Prostate gland (tissue), 2 donors: ENCODE measurements around the gene KCNC1. TPM values are rescaled to one million over a fixed set of nuclear protein-coding genes. Genes with fewer than 3 reads are reported as not detected.

ENCODE experiments used
- DNase-seq: peaks from one replicate; pipeline ENCODE4 v3.0.0-alpha.2; 2019; ENCODE audit warnings: low spot score
- H3K27ac ChIP-seq, 2 donors: fragments of 200-600 bp; sonication (generic); 2 replicates each; pipeline ENCODE4 v1.5.1; 2017 to 2019
- H3K27me3 ChIP-seq: fragments of 200-600 bp; sonication (generic); replicated peaks from 2 replicates; pipeline ENCODE4 v1.5.1; 2019; ENCODE audit not compliant: insufficient read depth
- H3K36me3 ChIP-seq, 2 donors: fragments of 200-600 bp; sonication (generic); 1 replicate in 1 of 2; 2 replicates in 1 of 2; pipeline versions ENCODE4 v1.5.1 to v1.8.1; 2017 to 2019
- H3K4me1 ChIP-seq: fragments of 200-600 bp; sonication (generic); replicated peaks from 2 replicates; pipeline ENCODE4 v1.5.1; 2019
- H3K4me3 ChIP-seq, 2 donors: fragments of 200-600 bp; sonication (generic); 2 replicates each; pipeline ENCODE4 v1.5.1; 2017 to 2019
- H3K9me3 ChIP-seq: fragments of 200-600 bp; sonication (generic); 2 replicates; pipeline ENCODE4 v1.5.1; 2017
- CTCF ChIP-seq, 4 experiments: fragments of 200-600 bp in 2 of 4; fragments of 450-650 bp in 2 of 4; sonication (generic) in 2 of 4; IDR thresholded peaks; 1 replicate in 3 of 4; 2 replicates in 1 of 4; pipeline ENCODE4 v1.5.1; 2016 to 2019; ENCODE audit warnings: antibody characterized with exemption in 4 of 4, mild to moderate bottlenecking in 2 of 4, moderate library complexity in 2 of 4
- POLR2A ChIP-seq: fragments of 450-650 bp; IDR thresholded peaks from one replicate; pipeline ENCODE4 v1.6.1; 2016; ENCODE audit warnings: antibody characterized with exemption, mild to moderate bottlenecking
- POLR2AphosphoS5 ChIP-seq: sonication (generic); formaldehyde crosslinking; IDR thresholded peaks from one replicate; pipeline ENCODE4 v1.6.1; 2017; ENCODE audit warnings: antibody characterized with exemption
- whole genome bisulfite sequencing: methylation state at CpG from one replicate; pipeline ENCODE4 v1.1.5; 2018; 5-methylcytosine and 5-hydroxymethylcytosine counted together
- intact Hi-C: fragments of 100-400 bp; cut with DNase I; formaldehyde crosslinking; loops from one replicate; pipeline ENCODE4 v1.14.2; 2022
- total RNA-seq, 2 donors: library from RNA; depleted of rRNA; stranded (reverse); fragments of >200 nt; gene quantifications; one replicate each; pipeline ENCODE4 v1.1.0, GENCODE V29; 2016

KCNC1 gene
- total RNA-seq, 2 donors from 2014 or later = 3.0 TPM; not detected in 1

- WGBS = 78% methylated on average over 6 of the region's 6 CpGs
- H3K9me3 ChIP-seq = no peaks in the 10 kb centered on the region
- H3K27me3 ChIP-seq = peaks cover 21% of the 10 kb centered on the region
- H3K27ac ChIP-seq = no peak overlapping the region
- H3K4me3 ChIP-seq = no peak overlapping the region
- no peak for TF ChIP-seq POLR2AphosphoS5
- TF ChIP-seq CTCF (IDR thresholded peaks at IDR 0.05) = no peak
- TF ChIP-seq POLR2A = no peak
- no peak for DNase-seq
- no peaks in the 10 kb centered on the region for H3K36me3 ChIP-seq
- intact Hi-C loops = loop anchor here (10.0 kb wide), 1 partner anchor 95 kb away; no protein-coding TSS in a partner anchor
- no peaks in the 10 kb centered on the region for H3K4me1 ChIP-seq
These were observed 5.4 kb downstream of the KCNC1 start for GRCh38 chr11:17739945-17740338.

- Histone ChIP-seq H3K27ac (no peak overlapping the region), H3K4me3 (no peak overlapping the region), H3K4me1 (no peaks in the 10 kb centered on the region), H3K9me3 (no peaks in the 10 kb centered on the region), H3K36me3 (no peaks in the 10 kb centered on the region), H3K27me3 (peaks cover 21% of the 10 kb centered on the region)
- intact Hi-C loops = no loop called here
- no peak for DNase-seq
- WGBS = 72% methylated on average over 7 of the region's 7 CpGs
- TF ChIP-seq POLR2A = no peak
- TF ChIP-seq CTCF (IDR thresholded peaks at IDR 0.05) = no peak
- TF ChIP-seq POLR2AphosphoS5 = no peak
These were observed 6.2 kb downstream of the KCNC1 start for GRCh38 chr11:17740649-17741235.

- no peaks in the 10 kb centered on the region for H3K9me3 ChIP-seq
- peaks cover 16% of the 10 kb centered on the region for H3K27me3 ChIP-seq
- H3K4me3 ChIP-seq = no peak overlapping the region
- intact Hi-C loops = no loop called here
- WGBS = 92% methylated on average over 10 of the region's 10 CpGs
- no peak for TF ChIP-seq POLR2A
- TF ChIP-seq POLR2AphosphoS5 = no peak
- TF ChIP-seq CTCF (IDR thresholded peaks at IDR 0.05) = no peak
- H3K36me3 ChIP-seq = no peaks in the 10 kb centered on the region
- no peak for DNase-seq
- no peak overlapping the region for H3K27ac ChIP-seq
- H3K4me1 ChIP-seq = no peaks in the 10 kb centered on the region
These were observed 6.9 kb downstream of the KCNC1 start for GRCh38 chr11:17741487-17741886.

GRCh38 chr11:17742019-17742418 lies 7.4 kb downstream of the KCNC1 start:
- H3K4me1 ChIP-seq = no peaks in the 10 kb centered on the region
- 90% methylated on average over 5 of the region's 5 CpGs for WGBS
- TF ChIP-seq POLR2A (no peak), POLR2AphosphoS5 (no peak)
- no peak overlapping the region for H3K4me3 ChIP-seq
- H3K27ac ChIP-seq = no peak overlapping the region
- no peak for DNase-seq
- intact Hi-C loops = no loop called here
- H3K36me3 ChIP-seq = no peaks in the 10 kb centered on the region
- H3K27me3 ChIP-seq = peaks cover 11% of the 10 kb centered on the region
- no peaks in the 10 kb centered on the region for H3K9me3 ChIP-seq

GRCh38 chr11:17743026-17743807 lies 8.6 kb downstream of the KCNC1 start:
- H3K9me3 ChIP-seq = no peaks in the 10 kb centered on the region
- intact Hi-C loops = no loop called here
- 91% methylated on average over 13 of the region's 13 CpGs for WGBS
- H3K4me1 ChIP-seq = no peaks in the 10 kb centered on the region
- TF ChIP-seq CTCF (IDR thresholded peaks at IDR 0.05) (no peak), POLR2A (no peak), POLR2AphosphoS5 (no peak)
- H3K27me3 ChIP-seq = no peaks in the 10 kb centered on the region
- no peaks in the 10 kb centered on the region for H3K36me3 ChIP-seq
- DNase-seq = no peak
- H3K27ac ChIP-seq = no peak overlapping the region
- H3K4me3 ChIP-seq = no peak overlapping the region
